CD8-positive, alpha-beta memory T cell (primary cell): Measurements from ENCODE around the gene GAS2L2. TPM values are rescaled to one million over a fixed set of nuclear protein-coding genes. Genes with fewer than 3 reads are reported as not detected.

ENCODE experiments used
- CTCF ChIA-PET: fragments of 350-600 bp; sonication (Branson Sonifier 250); formaldehyde crosslinking; loops from one replicate; lab custom pipeline; 2021; ENCODE audit warnings: antibody characterized with exemption; lab: Charles Lee
- POLR2A ChIA-PET: fragments of 350-600 bp; sonication (Branson Sonifier 250); formaldehyde crosslinking; loops from one replicate; lab custom pipeline; 2021; ENCODE audit warnings: antibody characterized with exemption; lab: Charles Lee
- DNase-seq, 5 donors: peaks; one replicate each; pipeline versions ENCODE4 v3.0.0 to v3.0.0-alpha.2; 2020 to 2022; ENCODE audit warnings: mixed read lengths in 1 of 5
- H3K27ac ChIP-seq: one replicate; pipeline ENCODE4 v1.7.0; 2013; ENCODE audit warnings: low read depth, mild to moderate bottlenecking, low read length, moderate library complexity
- H3K27me3 ChIP-seq: 2 replicates; pipeline ENCODE4 v1.7.0; 2013; ENCODE audit warnings: low read length, mild to moderate bottlenecking; ENCODE audit not compliant: insufficient read depth, poor library complexity, severe bottlenecking
- H3K36me3 ChIP-seq: 2 replicates; pipeline ENCODE4 v1.7.0; 2013; ENCODE audit warnings: mild to moderate bottlenecking, low read length, moderate library complexity; ENCODE audit not compliant: insufficient read depth
- H3K4me1 ChIP-seq: 2 replicates; pipeline ENCODE4 v1.7.0; 2013; ENCODE audit warnings: mild to moderate bottlenecking, low read length, moderate library complexity; ENCODE audit not compliant: insufficient read depth
- H3K4me3 ChIP-seq: 2 replicates; pipeline ENCODE4 v1.7.0; 2013; ENCODE audit warnings: mild to moderate bottlenecking, low read length
- H3K9me3 ChIP-seq: 2 replicates; pipeline ENCODE4 v1.7.0; 2013; ENCODE audit warnings: mild to moderate bottlenecking, low read length
- H3K27ac Mint-ChIP-seq, 8 donors: one replicate each; pipeline ENCODE4 v1.8.0; 2020 to 2021; ENCODE audit warnings: mixed read lengths in 8 of 8, mild to moderate bottlenecking in 6 of 8, inconsistent platforms in 3 of 8, moderate library complexity in 3 of 8
- H3K27me3 Mint-ChIP-seq, 2 donors: one replicate each; pipeline ENCODE4 v1.8.0; 2020 to 2021; ENCODE audit warnings: mixed read lengths in 2 of 2, mild to moderate bottlenecking in 1 of 2, moderate library complexity in 1 of 2
- H3K36me3 Mint-ChIP-seq, 3 donors: one replicate each; pipeline ENCODE4 v1.8.0; 2020 to 2021; ENCODE audit warnings: mixed read lengths in 3 of 3, inconsistent platforms in 1 of 3, mild to moderate bottlenecking in 1 of 3
- H3K4me1 Mint-ChIP-seq, 3 donors: one replicate each; pipeline ENCODE4 v1.8.0; 2020 to 2021; ENCODE audit warnings: mixed read lengths in 3 of 3, inconsistent platforms in 1 of 3, mild to moderate bottlenecking in 1 of 3
- H3K4me3 Mint-ChIP-seq, 7 donors: one replicate each; pipeline ENCODE4 v1.8.0; 2020 to 2021; ENCODE audit warnings: mixed read lengths in 7 of 7, mild to moderate bottlenecking in 6 of 7, moderate library complexity in 4 of 7, inconsistent platforms in 2 of 7
- H3K9me3 Mint-ChIP-seq, 5 donors: one replicate each; pipeline ENCODE4 v1.8.0; 2020 to 2022; ENCODE audit warnings: mixed read lengths in 5 of 5, mild to moderate bottlenecking in 3 of 5, moderate library complexity in 2 of 5, inconsistent platforms in 1 of 5
- polyA plus RNA-seq: library from polyadenylated mRNA; unstranded; fragments of 300-500 nt; fragmentation: Illumina TruSeq; gene quantifications from one replicate; pipeline ENCODE4 v1.2.3, GENCODE V29; 2021
- total RNA-seq, 2 experiments: library from RNA; stranded (reverse); gene quantifications; one replicate each; pipeline ENCODE4 v1.2.3, GENCODE V29; 2021

GAS2L2 gene
- total and polyA plus RNA-seq, 3 experiments from 2014 or later: 0.07 TPM; not detected in 2

DNA sequence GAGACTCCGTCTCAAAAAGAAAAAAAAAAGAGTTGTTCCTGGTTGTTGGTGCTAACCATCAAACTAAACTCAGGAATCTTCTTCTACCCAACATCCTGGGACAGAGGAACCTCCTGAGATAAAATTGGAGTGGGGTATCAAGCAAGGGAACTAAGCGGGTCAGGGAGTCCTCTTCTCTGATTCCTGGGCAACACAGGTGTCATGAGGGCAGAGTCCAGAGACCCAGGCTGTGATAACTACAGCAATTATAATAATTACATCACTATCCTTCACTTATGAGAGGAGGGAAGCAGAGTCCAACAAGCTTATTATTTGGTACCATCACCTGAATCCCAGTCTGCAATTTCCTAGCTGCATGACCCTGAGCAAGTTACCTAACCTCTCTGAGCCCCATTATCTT is 15.8 kb upstream of the GAS2L2 start:
- Mint-ChIP-seq H3K4me1 (peaks cover 7 to 9% (median 9%) of the 10 kb centered on the region in 3 donors), H3K27ac (no peak overlapping the region), H3K36me3 (no peaks in the 10 kb centered on the region), H3K9me3 (no peaks in the 10 kb centered on the region), H3K27me3 (peaks cover 1 to 8% of the 10 kb centered on the region in 2 donors), H3K4me3 (no peak overlapping the region)
- H3K4me1 ChIP-seq: peaks cover 8% of the 10 kb centered on the region
- no peaks in the 10 kb centered on the region for H3K36me3 ChIP-seq
- DNase-seq: no peak
- no peak overlapping the region for H3K4me3 ChIP-seq
- no peaks in the 10 kb centered on the region for H3K27me3 ChIP-seq
- CTCF ChIA-PET: interaction anchor here (1.1 to 1.8 kb wide), 2 partner anchors 22 to 40 kb away, joined by 3 to 6 read pairs; no protein-coding TSS in a partner anchor
- no peak overlapping the region for H3K27ac ChIP-seq
- POLR2A ChIA-PET: no interaction called here
- H3K9me3 ChIP-seq: no peaks in the 10 kb centered on the region

DNA sequence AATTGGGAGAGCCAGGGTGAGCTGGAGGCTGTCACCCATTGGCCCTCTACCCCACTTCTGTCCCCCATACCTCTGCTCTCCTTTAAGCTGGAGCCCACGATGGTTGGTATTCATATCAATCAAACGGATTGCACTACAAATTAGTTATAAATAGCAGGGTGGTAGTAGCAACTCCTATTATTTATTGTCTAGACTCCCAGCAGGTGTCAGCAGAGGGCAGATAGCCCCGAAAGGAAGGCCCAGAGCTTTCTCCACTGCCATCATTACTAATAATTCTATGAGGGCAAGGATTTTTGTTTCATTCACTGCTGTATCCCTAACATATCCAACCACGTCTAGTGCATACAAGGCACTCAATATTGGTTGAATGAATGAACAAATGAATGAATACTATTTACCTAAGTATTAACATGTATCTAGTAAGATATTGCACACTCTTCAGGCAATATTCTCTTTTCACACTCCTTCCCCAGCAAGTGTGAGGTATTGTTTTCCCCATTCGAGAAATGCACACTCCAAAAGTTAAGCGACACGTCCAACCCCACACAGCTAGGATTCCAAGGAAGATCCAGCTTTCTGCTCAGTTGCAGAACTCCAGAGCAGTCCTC is 14.0 kb upstream of the GAS2L2 start:
- H3K36me3 Mint-ChIP-seq: no peaks in the 10 kb centered on the region
- ChIA-PET POLR2A (interaction anchor here (4.6 kb wide), 1 partner anchor 42 kb away, joined by 66 read pairs; the partner anchor contains the start of gene TAF15), CTCF (interaction anchor here (1.2 to 9.3 kb wide), 3 partner anchors 18 to 382 kb away, joined by 3 to 250 read pairs (median 4); partner anchors contain the start of gene TAF15)
- peaks cover 7 to 9% (median 9%) of the 10 kb centered on the region in 3 donors for H3K4me1 Mint-ChIP-seq
- H3K9me3 Mint-ChIP-seq: no peaks in the 10 kb centered on the region
- H3K4me3 Mint-ChIP-seq: peak overlapping the region in 1 of 7 donors; percentile 43
- H3K27me3 ChIP-seq: no peaks in the 10 kb centered on the region
- no peaks in the 10 kb centered on the region for H3K36me3 ChIP-seq
- H3K4me1 ChIP-seq: peaks cover 8% of the 10 kb centered on the region
- H3K27ac Mint-ChIP-seq: no peak overlapping the region
- no peak overlapping the region for H3K27ac ChIP-seq
- DNase-seq: no peak
- no peak overlapping the region for H3K4me3 ChIP-seq
- peaks cover 0 to under 1% of the 10 kb centered on the region in 2 donors for H3K27me3 Mint-ChIP-seq
- no peaks in the 10 kb centered on the region for H3K9me3 ChIP-seq

DNA sequence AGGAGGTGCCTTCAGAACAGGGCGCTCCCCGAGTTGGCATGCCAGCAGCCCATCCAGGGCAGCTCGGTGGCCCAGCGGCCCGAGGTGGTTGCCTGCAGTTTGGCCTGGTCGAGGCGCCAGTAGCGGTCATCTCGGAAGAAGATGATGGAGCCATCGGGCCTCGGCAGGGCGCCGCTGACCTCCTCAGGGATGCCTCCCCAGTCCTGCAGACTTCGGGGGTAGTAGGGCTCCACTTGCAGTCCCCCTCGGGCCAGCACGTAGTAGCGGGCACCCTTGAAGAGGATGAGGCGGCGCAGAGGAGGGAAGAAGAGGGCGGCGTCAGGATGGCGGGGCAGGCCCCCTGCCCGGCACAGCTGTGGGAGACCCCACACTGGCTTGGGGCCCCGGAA is 13.4 kb upstream of the GAS2L2 start:
- Mint-ChIP-seq H3K36me3 (peaks cover 0 to under 1% (median 0%) of the 10 kb centered on the region in 3 donors), H3K9me3 (no peaks in the 10 kb centered on the region), H3K4me3 (no peak overlapping the region), H3K4me1 (peaks cover 7 to 9% (median 9%) of the 10 kb centered on the region in 3 donors), H3K27me3 (no peaks in the 10 kb centered on the region), H3K27ac (no peak overlapping the region)
- H3K9me3 ChIP-seq: no peaks in the 10 kb centered on the region
- H3K27me3 ChIP-seq: no peaks in the 10 kb centered on the region
- ChIA-PET POLR2A (interaction anchor here (4.6 kb wide), 1 partner anchor 43 kb away, joined by 66 read pairs; the partner anchor contains the start of gene TAF15), CTCF (interaction anchor here (9.3 kb wide), 1 partner anchor 42 kb away, joined by 250 read pairs; the partner anchor contains the start of gene TAF15)
- H3K4me3 ChIP-seq: no peak overlapping the region
- peaks cover 8% of the 10 kb centered on the region for H3K4me1 ChIP-seq
- no peaks in the 10 kb centered on the region for H3K36me3 ChIP-seq
- no peak overlapping the region for H3K27ac ChIP-seq
- no peak for DNase-seq

DNA sequence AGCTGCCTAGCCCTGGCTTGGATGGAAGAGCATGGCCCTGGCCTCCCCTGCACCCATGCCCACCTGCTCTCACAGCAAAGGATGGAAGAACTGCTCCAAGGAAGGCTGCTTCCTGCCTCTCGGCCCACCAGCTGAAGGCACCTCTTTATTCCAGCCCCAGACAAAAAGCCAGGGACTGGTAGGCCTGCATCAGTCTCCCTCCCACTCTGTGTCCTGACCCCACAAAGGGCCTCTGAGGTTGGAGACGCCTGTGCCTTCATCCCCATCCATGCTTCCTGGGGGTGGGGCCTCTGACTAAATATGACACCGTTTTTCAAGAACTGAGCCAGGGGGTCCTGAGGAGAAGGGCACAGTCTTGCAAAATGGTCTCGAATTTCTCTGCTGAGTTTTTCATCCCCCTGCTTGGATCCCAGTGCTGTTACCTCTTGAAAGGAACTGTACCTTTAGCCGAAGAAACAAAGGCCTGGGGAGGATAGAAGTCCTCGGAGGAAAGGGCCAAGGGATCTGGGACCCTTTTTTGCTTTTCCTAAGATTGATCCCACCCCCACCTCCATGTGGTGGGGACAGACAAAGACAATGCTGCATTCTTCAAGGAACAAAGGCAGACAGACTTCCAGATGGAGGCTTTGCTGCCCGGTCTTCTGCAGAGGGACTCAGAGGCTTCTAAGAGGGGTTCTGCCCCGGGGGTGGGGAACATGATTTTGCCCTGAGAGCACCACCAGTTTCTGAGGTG is 12.9 kb upstream of the GAS2L2 start:
- DNase-seq: no peak
- no peak overlapping the region for H3K27ac Mint-ChIP-seq
- H3K27me3 Mint-ChIP-seq: no peaks in the 10 kb centered on the region
- Histone ChIP-seq H3K4me1 (peaks cover 8% of the 10 kb centered on the region), H3K9me3 (no peaks in the 10 kb centered on the region), H3K27ac (no peak overlapping the region), H3K36me3 (no peaks in the 10 kb centered on the region), H3K27me3 (no peaks in the 10 kb centered on the region), H3K4me3 (no peak overlapping the region)
- peaks cover 0 to 2% (median 0%) of the 10 kb centered on the region in 3 donors for H3K36me3 Mint-ChIP-seq
- H3K4me1 Mint-ChIP-seq: peaks cover 7 to 9% (median 9%) of the 10 kb centered on the region in 3 donors
- ChIA-PET POLR2A (interaction anchor here (4.6 kb wide), 1 partner anchor 43 kb away, joined by 66 read pairs; the partner anchor contains the start of gene TAF15), CTCF (interaction anchor here (0.9 to 9.3 kb wide), 5 partner anchors 15 to 307 kb away, joined by 3 to 250 read pairs (median 25); partner anchors contain the start of gene TAF15)
- H3K4me3 Mint-ChIP-seq: peak overlapping the region in 1 of 7 donors; percentile 23
- H3K9me3 Mint-ChIP-seq: no peaks in the 10 kb centered on the region

DNA sequence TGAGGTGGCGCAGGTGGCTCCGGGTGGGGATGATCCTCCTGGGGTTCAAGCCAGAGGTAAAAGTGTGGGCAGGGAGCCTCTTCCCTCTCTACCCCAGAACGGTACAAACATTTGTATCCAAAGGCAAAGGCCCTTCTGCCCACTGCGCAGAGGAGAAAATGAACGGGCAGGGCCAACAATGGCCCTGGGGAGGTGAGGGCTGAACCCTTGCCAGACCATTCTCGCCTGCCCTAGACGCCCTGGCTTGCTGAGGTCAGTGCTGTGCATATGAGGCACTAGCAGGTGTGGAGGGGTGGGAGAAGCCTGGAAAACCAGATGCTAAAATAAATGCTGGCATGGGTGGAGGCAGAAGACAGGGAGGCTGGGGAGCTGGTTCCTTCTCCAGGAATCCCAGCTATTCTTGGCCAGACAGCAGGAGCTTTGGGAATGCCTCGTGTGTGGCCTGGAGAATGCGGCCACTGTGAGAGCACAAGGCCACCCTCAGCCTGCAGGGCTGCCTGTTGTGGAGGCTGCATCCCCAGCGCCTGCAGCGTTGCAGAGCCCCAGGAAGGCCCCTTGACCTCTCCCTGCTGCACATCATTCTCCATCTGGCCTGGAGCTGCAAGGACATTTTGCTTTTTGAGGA is 12.2 kb upstream of the GAS2L2 start:
- no peaks in the 10 kb centered on the region for H3K27me3 Mint-ChIP-seq
- Histone ChIP-seq H3K27me3 (no peaks in the 10 kb centered on the region), H3K36me3 (no peaks in the 10 kb centered on the region), H3K9me3 (no peaks in the 10 kb centered on the region), H3K4me3 (peak overlapping the region; percentile 70), H3K4me1 (peaks cover 8% of the 10 kb centered on the region), H3K27ac (no peak overlapping the region)
- H3K27ac Mint-ChIP-seq: peak overlapping the region in 7 of 8 donors; percentile 65 to 96 (median 89)
- no peak for DNase-seq
- peak overlapping the region; percentile 88 to 99 (median 96) for H3K4me3 Mint-ChIP-seq
- H3K36me3 Mint-ChIP-seq: peaks cover 0 to 2% (median 0%) of the 10 kb centered on the region in 3 donors
- H3K4me1 Mint-ChIP-seq: peaks cover 7 to 9% (median 9%) of the 10 kb centered on the region in 3 donors
- no peaks in the 10 kb centered on the region for H3K9me3 Mint-ChIP-seq
- POLR2A ChIA-PET: interaction anchor here (4.6 kb wide), 1 partner anchor 44 kb away, joined by 66 read pairs; the partner anchor contains the start of gene TAF15
- CTCF ChIA-PET: interaction anchor here (0.9 to 9.3 kb wide), 12 partner anchors 11 to 308 kb away, joined by 3 to 250 read pairs (median 6); partner anchors contain the start of genes MMP28 and TAF15

DNA sequence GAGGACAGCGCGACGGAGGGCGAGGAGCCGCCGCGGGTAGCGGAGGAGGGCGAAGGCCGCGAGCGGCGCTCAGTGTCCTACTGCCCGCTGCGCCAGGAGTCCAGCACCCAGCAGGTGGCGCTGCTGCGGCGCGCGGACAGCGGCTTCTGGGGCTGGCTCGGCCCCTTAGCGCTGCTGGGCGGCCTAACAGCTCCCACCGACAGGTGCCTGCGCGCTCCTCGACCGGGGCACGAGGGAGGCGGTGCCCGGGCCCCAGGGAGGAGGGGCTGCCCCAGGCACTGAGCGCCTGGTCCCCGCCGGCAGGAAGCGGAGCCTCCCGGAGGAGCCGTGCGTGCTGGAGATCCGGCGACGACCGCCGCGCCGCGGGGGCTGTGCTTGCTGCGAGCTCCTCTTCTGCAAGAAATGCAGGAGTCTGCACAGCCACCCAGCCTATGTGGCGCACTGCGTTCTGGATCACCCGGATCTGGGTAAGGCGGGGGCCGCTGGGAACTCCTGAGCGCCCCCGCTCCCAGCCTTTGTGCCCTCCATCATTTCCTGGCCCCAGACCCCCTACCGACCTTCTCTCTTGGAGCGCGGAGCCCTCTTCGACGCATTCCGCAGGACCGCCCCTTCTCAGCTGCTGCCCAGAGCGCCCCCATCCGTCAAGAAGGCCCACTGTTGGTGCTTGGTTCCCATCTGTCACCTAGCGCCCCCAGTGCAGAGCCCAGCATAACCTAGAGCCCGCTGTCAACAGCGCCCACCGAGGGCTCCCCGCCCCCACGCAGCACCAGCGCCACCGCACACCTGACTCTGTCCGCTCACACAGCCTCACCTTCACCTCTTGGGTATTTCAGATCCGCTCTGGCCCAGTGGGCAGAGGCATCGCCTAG is 11.3 kb upstream of the GAS2L2 start:
- Mint-ChIP-seq H3K9me3 (no peaks in the 10 kb centered on the region), H3K27me3 (no peaks in the 10 kb centered on the region), H3K27ac (peak overlapping the region; percentile 65 to 96 (median 86)), H3K4me1 (peaks cover 7 to 9% (median 9%) of the 10 kb centered on the region in 3 donors), H3K36me3 (peaks cover 0 to 2% (median 0%) of the 10 kb centered on the region in 3 donors), H3K4me3 (peak overlapping the region; percentile 88 to 99 (median 96))
- Histone ChIP-seq H3K9me3 (no peaks in the 10 kb centered on the region), H3K27ac (peak overlapping the region; percentile 17), H3K27me3 (no peaks in the 10 kb centered on the region), H3K36me3 (no peaks in the 10 kb centered on the region), H3K4me1 (peaks cover 8% of the 10 kb centered on the region), H3K4me3 (peak overlapping the region; percentile 70)
- CTCF ChIA-PET: interaction anchor here (0.7 to 9.3 kb wide), 61 partner anchors 10 to 784 kb away, joined by 3 to 250 read pairs (median 4); partner anchors contain the start of genes CCL5, LIG3, MMP28 and TAF15
- peak; percentile 77 to 86 (median 84) for DNase-seq
- POLR2A ChIA-PET: interaction anchor here (0.6 to 4.6 kb wide), 6 partner anchors 17 to 451 kb away, joined by 3 to 66 read pairs (median 4); partner anchors contain the start of gene TAF15
